HG03159 (cell line): ENCODE results near the gene DOK6.
"Not testable (repeated sequence)": the region's sequence is repeated elsewhere in the genome, so short reads cannot be mapped to it uniquely, and the experiment has no call there.

Experiments
- ATAC-seq: cut with Tn5 transposase; IDR thresholded peaks from one replicate; pipeline ENCODE4 v1.9.1; 2021; ENCODE audit warnings: mild to moderate bottlenecking, moderate library complexity; ENCODE audit not compliant: unreplicated experiment

The DOK6 gene

GRCh38 chr18:69853051-69853450, 452.4 kb downstream of the DOK6 start:
- no peak for ATAC-seq

DNA sequence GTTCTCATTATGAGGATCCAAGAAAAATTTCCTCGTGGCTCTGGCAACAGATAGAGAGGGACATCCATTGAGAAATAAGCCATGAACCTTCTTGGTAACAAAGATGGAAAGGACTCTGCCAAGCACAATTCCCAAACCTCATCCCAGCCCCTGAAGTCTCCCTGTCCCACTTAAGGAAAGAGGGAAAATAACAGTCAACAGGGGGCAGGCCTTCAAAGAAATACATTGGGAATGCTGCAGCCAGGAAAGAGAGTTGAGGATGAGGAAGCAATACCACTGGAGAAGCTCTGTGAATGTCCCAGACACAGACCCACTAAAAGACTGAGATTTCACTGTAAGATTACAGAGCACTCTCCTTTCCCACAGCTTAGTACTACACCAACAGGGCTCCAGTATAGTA, 453.8 kb downstream of the DOK6 start:
- ATAC-seq: no peak

DNA sequence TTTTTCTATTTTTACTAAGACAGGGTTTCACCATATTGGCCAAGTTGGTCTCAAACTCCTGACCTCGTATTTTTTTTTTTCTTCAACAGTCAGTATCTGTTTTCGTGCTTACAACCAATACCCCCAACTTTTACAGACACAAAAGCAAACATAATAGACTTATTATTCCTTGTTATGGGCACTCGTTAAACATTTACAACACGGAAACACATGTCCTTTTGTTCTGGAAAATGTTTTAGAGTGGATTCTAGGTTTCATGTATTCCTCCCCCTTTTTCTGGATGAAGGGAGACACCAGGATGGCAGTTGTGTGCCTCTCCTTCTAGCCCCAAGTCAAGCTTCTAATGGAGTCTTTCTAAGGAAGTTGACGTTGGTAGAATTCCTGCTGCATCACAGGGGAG, 458.2 kb downstream of the DOK6 start:
- ATAC-seq: no peak

DNA sequence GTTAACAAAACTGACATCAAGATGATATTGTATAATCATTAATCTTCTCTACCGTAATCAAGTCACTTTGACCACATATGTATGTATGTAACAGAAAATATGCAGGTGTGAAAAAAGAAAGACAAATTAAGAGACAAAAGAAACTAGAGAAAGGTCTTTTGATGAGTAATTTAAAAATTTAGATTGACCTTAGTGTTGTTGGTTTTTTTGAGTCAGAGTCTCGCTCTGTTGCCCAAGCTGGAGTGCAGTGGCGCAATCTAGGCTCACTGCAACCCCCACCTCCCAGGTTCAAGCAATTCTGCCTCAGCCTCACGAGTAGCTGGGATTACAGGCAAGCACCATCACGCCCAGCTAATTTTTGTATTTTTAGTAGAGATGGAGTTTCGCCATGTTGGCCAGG, 464.1 kb downstream of the DOK6 start:
- peak; percentile 82 for ATAC-seq

- ATAC-seq: no peak
Observed at GRCh38 chr18:69865776-69866175, 465.1 kb downstream of the DOK6 start.

- no peak for ATAC-seq
Observed at GRCh38 chr18:69866212-69866611, 465.5 kb downstream of the DOK6 start.

DNA sequence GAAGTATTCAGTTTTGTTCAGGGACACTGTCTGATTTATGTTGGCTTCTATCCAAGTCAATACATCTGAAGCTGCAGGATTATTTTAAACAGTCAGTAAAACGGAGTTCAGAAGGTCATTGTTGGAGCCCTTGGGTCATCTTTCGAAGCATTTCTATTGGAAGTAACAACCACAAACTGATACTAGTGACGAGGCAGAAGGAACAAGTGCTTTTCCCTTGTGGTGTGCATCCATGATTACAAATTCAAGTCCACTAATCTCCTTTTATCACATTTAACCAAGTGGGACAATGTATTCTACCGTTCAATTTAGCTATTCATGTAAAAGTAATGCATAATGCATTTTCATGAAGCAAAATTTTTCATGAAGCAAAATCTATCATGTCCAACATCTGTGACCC, 470.0 kb downstream of the DOK6 start:
- no peak for ATAC-seq

DNA sequence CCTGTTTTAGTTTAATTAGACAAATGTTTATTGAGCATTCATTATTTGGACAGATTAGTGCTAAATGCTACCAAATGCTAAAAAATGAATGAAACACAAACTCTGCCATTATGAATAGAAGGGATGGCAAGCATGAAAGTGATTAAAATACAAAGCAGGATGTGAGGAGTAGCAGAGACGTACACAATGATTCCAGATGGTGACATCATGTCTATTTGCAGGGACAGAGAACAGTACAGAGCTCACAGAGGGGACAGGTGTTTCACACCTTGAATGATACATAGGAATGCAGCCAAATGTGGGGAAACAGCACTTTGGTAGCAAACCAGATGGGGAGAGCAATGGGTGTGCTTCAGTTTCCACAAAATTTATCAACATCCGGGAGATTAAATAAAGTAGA, 470.7 kb downstream of the DOK6 start:
- no peak for ATAC-seq

- ATAC-seq: no peak
Observed at GRCh38 chr18:69872661-69873060, 472.0 kb downstream of the DOK6 start.

DNA sequence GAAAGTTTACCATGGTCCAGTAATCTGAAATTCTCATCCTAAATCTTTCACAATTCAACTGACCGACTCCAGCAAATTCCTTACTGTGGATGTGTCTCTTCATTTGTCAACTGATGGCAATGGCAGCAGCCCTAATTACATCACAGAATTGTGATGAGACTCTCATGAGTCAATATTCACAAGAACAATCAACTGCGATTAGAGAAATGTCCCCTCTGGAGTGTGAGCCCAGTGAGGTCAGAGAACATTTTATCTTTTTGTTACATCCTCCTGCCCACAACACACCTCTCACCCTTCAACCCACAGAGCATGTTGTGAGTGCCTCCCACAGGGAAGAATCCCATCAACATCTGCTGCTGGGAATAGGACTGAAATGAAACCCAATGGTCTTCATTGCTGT, 473.4 kb downstream of the DOK6 start:
- ATAC-seq: no peak

- no peak for ATAC-seq
Observed at GRCh38 chr18:69876490-69876889, 475.8 kb downstream of the DOK6 start.

GRCh38 chr18:69878213-69878933, 477.7 kb downstream of the DOK6 start:
- no peak for ATAC-seq

- not testable (repeated sequence) for ATAC-seq
Observed at GRCh38 chr18:69879051-69879450, 478.4 kb downstream of the DOK6 start.

GRCh38 chr18:69880083-69880482, 479.4 kb downstream of the DOK6 start:
- ATAC-seq: no peak

DNA sequence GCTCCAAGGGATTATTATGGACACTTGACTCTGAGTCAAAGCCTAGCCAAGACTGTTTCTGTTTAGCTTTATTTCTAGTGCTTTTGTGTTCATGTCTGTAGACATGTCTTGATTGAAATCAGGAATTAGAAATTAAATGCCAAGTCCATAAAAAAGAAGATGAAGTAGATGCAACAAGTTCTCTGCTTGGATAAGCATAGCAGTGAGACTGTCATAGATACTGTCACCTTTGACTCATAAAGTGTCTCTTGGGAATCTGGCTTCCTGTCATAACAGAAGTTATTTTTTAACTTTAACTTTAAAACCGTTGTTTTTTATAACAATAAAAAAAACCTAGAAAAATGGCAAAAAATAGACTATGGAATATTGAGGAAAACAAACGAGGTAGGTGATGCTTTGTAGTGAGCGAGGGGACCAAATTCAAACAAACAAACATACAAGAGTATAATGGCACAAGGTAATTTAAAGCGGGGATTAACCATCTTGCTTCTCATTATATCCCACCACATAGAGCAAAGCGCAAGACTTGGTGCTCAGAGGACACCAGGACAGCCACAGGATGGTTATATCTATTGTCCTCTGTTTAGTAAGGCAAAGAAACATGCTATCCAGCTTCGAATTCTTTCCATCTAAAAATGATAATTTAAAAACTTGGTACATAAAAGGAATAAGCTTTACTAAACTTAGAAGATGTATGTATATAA, 482.4 kb downstream of the DOK6 start:
- ATAC-seq: no peak

DNA sequence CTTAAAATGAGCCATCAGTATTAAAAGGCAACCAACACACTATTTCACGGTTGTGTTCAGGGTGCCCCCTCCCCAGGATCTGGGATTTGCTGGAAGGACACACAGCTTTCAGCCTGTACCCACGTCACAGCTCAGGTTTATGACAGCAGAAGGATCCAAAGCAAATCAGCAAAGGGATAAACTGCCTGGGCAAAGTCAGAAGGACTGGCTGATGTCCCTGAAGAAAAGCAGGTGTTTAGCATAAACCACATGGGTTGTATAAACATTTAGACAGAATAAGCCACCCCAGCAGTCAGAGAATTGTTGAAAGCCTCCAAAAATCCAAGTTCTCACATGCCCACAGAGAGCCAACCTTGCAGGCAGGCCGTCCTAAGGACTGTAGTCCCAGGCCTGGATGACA, 483.1 kb downstream of the DOK6 start:
- no peak for ATAC-seq

DNA sequence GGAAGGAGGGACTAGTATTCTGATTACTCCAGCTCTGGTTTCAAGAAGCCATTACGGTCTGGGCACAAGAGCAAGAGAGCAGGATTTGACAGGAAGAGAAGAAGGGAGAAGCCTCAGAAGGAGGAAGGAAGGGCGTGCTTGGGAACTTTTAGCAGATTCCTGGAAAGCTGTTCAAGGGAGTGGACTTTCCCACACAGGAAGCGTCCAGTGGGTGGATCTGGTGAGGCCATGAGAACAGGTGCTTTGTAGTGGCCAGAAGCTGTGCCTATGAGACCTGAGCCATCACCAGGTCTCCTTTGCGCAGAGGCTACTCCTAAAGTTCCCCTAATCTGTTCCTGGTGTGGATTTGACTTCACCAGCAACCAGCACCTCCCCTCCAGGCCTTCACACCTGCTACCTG, 484.7 kb downstream of the DOK6 start:
- ATAC-seq: no peak

DNA sequence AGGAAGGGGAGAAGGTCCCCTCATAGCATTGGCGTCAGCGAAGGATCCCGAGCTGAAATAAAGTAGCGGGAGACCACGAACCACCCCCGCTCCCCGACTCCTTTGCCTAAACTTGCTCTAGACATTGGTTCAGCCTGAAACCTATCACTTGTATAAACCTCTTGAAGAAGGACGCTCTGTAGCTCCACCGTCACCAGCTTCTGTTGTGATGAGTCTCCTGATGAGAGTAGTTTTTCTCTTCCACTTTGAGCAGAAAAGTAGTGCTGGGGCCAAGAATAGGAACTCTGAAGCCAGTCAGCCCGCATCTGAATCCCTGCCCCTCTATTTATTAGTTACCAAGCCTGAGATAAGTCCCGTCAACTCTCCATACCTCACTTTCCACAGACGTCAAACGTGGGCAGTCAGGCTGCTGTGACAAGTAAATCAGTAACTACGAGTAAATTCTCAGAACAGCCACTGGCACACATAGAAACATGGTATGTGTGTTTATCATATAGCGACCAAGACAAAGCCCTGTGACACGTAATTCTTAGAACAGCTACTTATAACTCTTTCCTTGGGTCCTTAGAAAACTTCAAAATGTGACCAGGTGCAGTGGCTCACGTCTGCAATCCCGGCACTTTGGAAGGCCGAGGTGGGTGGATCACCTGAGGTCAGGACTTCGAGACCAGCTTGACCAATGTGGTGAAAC, 485.3 kb downstream of the DOK6 start:
- peak; percentile 85 for ATAC-seq

DNA sequence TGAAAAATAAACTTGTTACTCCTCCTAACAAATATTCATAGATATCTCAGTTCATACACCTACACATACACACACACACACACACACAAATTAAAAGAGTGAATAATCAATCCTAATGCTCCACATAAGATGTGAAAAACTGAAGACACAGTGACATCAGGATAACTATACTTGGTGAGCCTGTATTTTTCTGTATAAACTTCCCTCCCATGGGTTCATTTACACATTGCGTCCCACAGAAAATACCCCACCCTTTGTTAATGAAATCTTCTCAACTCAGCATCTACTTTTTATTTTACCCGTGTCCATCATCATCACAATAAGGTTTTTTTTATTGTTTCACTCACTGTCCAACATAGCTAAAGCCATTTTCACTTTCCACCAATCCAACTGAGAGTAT, 486.6 kb downstream of the DOK6 start:
- ATAC-seq: no peak

GRCh38 chr18:69889009-69889408, 488.3 kb downstream of the DOK6 start:
- no peak for ATAC-seq

DNA sequence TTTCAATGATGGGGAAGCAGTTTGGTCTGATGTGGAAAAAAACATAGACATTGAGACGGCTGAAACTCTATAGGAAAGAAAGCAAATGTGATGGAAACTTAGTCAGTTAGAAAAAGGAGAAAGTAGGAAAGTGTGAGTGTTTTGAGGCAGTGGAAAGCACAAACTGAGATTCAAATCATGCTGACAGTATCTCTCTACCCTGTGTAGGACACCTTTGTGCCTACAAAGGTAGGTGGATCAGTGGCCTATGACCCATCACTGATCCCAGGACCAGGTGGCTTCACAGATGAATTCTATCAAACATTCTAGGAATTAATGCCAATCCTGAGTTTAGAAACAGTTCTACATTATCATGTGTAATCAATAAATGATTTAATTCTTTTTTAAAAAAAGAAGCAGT, 489.9 kb downstream of the DOK6 start:
- ATAC-seq: no peak

GRCh38 chr18:69894467-69894866, 493.8 kb downstream of the DOK6 start:
- ATAC-seq: no peak
